Skeletal muscle satellite cell (primary cell): ENCODE results near the gene STK40.
A peak's percentile ranks its signal among the peaks of the same experiment; 100 is the strongest.

Experiments used
- H3K27me3 ChIP-seq: 2 replicates; pipeline ENCODE4 v1.7.0; 2013; ENCODE audit warnings: low read length; ENCODE audit not compliant: control insufficient read depth, insufficient read depth
- H3K36me3 ChIP-seq: 2 replicates; pipeline ENCODE4 v1.7.0; 2013; ENCODE audit warnings: mild to moderate bottlenecking, control low read depth, low read length; ENCODE audit not compliant: insufficient read depth
- H3K4me1 ChIP-seq: 2 replicates; pipeline ENCODE4 v1.7.0; 2013; ENCODE audit warnings: low read length; ENCODE audit not compliant: control insufficient read depth, insufficient read depth
- H3K4me2 ChIP-seq: 2 replicates; pipeline ENCODE4 v1.7.0; 2013; ENCODE audit warnings: mild to moderate bottlenecking, low read length
- H3K4me3 ChIP-seq: 2 replicates; pipeline ENCODE4 v1.7.0; 2013; ENCODE audit warnings: low read length
- H3K9ac ChIP-seq: 2 replicates; pipeline ENCODE4 v1.7.0; 2013; ENCODE audit warnings: mild to moderate bottlenecking, low read depth, low read length, moderate library complexity
- H3K9me3 ChIP-seq: replicated peaks from 2 replicates; pipeline ENCODE4 v1.7.0; 2013; ENCODE audit warnings: mild to moderate bottlenecking, control low read depth, low read length

Gene STK40

GRCh38 chr1:36383240-36383639 lies 2.5 kb downstream of the STK40 start:
- Histone ChIP-seq H3K4me1 (peaks cover 33% of the 10 kb centered on the region), H3K27me3 (no peaks in the 10 kb centered on the region), H3K9ac (no peak overlapping the region), H3K4me3 (peak overlapping the region; percentile 40), H3K36me3 (no peaks in the 10 kb centered on the region), H3K9me3 (no peaks in the 10 kb centered on the region), H3K4me2 (peak overlapping the region; percentile 49)

DNA sequence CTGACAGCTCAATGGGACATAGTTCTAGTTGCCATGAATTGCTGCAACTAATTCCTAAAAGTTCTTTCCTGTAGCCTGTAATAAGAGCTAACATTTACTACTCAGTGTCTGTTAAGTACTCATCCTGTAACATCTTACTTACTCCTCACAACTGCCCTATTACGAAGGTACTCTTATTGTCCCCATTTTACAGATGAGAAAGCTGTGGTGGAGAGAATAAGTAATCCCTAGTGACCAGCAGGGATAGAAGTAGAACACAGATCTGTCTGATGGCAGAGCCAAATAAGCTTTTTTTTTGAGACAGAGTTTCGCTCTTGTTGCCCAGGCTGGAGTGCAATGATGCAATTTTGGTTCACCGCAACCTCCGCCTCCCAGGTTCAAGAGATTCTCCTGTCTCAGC lies 3.1 kb downstream of the STK40 start:
- Histone ChIP-seq H3K9ac (no peak overlapping the region), H3K4me2 (no peak overlapping the region), H3K27me3 (no peaks in the 10 kb centered on the region), H3K4me1 (peaks cover 28% of the 10 kb centered on the region), H3K4me3 (no peak overlapping the region), H3K9me3 (no peaks in the 10 kb centered on the region), H3K36me3 (peaks cover 6% of the 10 kb centered on the region)

- Histone ChIP-seq H3K36me3 (peaks cover 8% of the 10 kb centered on the region), H3K4me1 (peaks cover 24% of the 10 kb centered on the region), H3K9me3 (no peaks in the 10 kb centered on the region), H3K4me3 (no peak overlapping the region), H3K4me2 (no peak overlapping the region), H3K9ac (no peak overlapping the region), H3K27me3 (no peaks in the 10 kb centered on the region)
Observed at GRCh38 chr1:36382231-36382630, 3.5 kb downstream of the STK40 start.

DNA sequence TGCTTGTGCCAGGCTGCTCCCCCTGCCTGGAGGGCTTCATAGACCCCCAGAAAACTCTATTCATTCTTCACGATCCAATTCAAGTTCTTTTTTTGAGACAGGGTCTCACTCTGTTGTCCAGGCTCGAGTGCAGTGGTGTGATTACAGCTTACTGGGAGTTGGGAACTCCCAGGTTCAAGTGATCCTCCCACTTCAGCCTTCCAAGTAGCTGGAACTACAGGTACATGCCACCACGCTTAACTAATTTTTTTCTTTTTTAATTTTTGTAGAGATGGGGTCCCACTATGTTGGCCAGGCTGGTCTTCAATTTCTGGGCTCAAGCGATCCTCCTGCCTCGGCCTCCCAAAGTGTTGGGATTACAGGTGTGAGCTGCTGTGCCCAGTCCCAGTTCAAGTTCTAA lies 4.3 kb downstream of the STK40 start:
- no peaks in the 10 kb centered on the region for H3K9me3 ChIP-seq
- H3K9ac ChIP-seq, result no peak overlapping the region
- H3K4me3 ChIP-seq, result no peak overlapping the region
- H3K27me3 ChIP-seq, result no peaks in the 10 kb centered on the region
- H3K4me1 ChIP-seq, result peaks cover 17% of the 10 kb centered on the region
- H3K36me3 ChIP-seq, result peaks cover 9% of the 10 kb centered on the region
- H3K4me2 ChIP-seq, result no peak overlapping the region

DNA sequence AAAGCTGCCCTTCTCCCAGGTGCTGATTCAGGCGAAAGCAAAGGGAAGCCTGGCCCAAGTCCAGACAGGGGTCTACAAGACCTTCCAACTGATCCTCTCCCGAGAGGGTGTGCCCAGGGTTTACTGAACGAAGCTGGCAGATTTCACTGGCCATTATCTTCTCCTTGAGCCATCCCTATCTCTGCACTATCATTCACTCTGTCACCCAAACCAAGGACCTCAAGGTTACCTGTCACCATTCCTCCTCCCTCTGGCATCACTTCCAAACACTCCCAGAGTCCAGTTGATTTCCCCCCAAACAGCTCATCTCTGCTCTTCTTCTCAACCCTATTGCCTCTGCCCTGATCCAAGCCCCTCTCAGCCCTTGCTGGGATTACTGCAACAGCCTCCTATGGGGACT lies 4.9 kb downstream of the STK40 start:
- Histone ChIP-seq H3K27me3 (no peaks in the 10 kb centered on the region), H3K36me3 (peaks cover 15% of the 10 kb centered on the region), H3K4me2 (no peak overlapping the region), H3K4me3 (no peak overlapping the region), H3K9me3 (no peaks in the 10 kb centered on the region), H3K4me1 (peaks cover 17% of the 10 kb centered on the region), H3K9ac (no peak overlapping the region)

DNA sequence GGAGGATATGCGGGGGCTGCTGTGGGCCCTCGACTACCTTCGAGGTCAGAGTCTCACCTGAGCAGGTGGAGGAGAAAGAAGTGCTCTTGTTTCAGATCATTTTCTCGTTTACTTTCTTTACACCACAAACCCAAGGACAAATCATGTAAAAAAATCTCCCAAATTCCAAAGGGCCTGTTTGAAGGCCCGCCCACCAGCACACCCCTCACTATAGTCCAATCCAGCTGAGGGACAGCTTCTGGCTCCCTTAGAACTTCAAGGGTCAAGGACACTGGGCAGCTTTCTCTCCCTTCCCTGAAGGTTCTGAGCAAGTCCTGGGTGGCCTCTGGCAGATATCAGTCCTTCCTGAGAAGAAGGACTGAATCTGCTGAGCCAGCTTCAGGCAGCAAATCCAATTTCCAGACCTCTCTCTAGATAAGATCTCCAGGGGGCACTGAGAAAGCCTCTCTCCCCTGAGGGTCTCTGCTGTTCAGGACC lies 5.5 kb downstream of the STK40 start:
- no peak overlapping the region for H3K4me2 ChIP-seq
- peaks cover 21% of the 10 kb centered on the region for H3K4me1 ChIP-seq
- peaks cover 15% of the 10 kb centered on the region for H3K36me3 ChIP-seq
- no peaks in the 10 kb centered on the region for H3K27me3 ChIP-seq
- no peak overlapping the region for H3K4me3 ChIP-seq
- no peak overlapping the region for H3K9ac ChIP-seq
- H3K9me3 ChIP-seq, result no peaks in the 10 kb centered on the region

DNA sequence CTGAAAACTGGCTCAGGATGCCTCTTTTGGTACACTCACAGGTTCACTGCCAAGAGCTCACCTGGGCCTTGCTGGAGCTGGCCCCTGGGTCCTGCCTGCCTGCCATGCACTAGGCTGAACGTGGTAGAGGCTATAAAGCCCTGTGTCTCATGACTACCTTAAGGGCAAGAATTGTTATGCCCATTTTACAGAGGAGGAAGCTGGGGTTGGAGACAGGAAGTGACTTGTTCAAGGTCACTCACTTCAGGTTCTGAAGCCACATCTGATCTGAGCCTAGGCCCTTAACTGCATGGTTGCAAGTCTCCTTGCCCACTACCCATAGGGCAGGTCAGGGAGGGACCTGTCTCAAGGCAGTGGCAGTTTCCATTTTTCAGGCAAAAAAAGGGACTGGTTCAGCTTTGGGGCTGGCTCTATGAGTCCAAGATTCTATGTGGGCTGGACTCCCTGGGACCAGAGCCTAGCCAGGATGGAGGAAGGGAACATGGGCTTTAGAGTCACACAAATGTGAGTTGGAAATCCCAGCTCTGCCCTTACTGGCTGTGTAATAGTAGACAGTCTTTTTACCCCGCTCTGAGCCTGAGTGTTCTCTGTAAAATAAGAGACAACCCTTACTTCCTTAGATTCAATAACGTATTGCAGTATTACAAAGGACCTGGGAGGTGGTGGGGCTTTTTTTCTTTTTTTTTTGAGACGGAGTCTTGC lies 7.8 kb downstream of the STK40 start:
- Histone ChIP-seq H3K4me1 (peaks cover 26% of the 10 kb centered on the region), H3K9me3 (no peaks in the 10 kb centered on the region), H3K9ac (no peak overlapping the region), H3K27me3 (no peaks in the 10 kb centered on the region), H3K4me3 (no peak overlapping the region), H3K4me2 (no peak overlapping the region), H3K36me3 (peaks cover 15% of the 10 kb centered on the region)

- H3K9ac ChIP-seq, result peak overlapping the region; percentile 73
- peak overlapping the region; percentile 6 for H3K4me3 ChIP-seq
- H3K9me3 ChIP-seq, result no peaks in the 10 kb centered on the region
- H3K4me2 ChIP-seq, result peak overlapping the region; percentile 79
- H3K4me1 ChIP-seq, result peaks cover 47% of the 10 kb centered on the region
- peaks cover 16% of the 10 kb centered on the region for H3K36me3 ChIP-seq
- H3K27me3 ChIP-seq, result no peaks in the 10 kb centered on the region
Observed at GRCh38 chr1:36372617-36373016, 13.1 kb downstream of the STK40 start.

DNA sequence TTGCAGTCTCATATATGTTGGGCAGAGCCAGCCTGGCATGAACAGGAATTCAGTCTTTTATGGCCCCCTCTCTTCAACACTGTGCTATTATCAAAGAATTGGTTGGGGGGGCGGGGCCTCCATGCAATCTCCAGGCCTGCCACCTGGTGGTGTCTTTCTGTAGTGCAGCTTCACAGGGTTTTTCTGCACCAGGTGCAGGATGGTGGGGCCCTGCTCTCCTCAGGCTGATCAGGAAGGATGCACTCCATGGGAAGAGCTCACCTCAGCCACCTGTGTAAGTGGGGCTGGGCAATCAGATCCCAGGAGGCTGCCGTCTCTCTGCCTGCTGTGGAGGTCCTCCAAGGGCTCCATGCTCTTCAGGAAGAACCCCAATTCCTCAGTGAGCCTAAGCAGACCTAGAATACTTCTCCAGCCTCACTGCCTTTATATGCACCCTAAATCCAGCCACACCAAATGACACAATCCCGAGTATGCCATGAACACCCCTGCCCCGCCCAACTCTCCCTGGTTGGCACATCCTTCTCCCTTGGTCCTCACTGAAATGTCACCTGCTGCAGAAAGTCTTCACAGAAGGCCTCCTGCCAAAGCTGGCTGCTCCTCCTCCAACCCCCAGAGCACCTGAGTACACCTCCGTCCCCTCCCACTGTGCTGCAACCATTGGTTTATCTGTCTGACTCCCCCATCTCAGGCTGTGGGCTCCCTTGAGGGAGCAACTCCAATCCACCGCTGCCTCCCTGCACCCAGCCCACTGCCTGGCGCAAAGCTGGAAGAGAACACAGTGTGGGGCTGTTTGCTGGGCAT lies 16.5 kb downstream of the STK40 start:
- Histone ChIP-seq H3K36me3 (peaks cover 14% of the 10 kb centered on the region), H3K4me1 (peaks cover 55% of the 10 kb centered on the region)

GRCh38 chr1:36367798-36368197 lies 17.9 kb downstream of the STK40 start:
- peaks cover 20% of the 10 kb centered on the region for H3K36me3 ChIP-seq
- no peaks in the 10 kb centered on the region for H3K9me3 ChIP-seq
- no peak overlapping the region for H3K4me3 ChIP-seq
- H3K27me3 ChIP-seq, result no peaks in the 10 kb centered on the region
- H3K4me2 ChIP-seq, result no peak overlapping the region
- no peak overlapping the region for H3K9ac ChIP-seq
- peaks cover 41% of the 10 kb centered on the region for H3K4me1 ChIP-seq

More for the DNA sequence above, 16.5 kb downstream of the STK40 start:
- Histone ChIP-seq H3K9ac (no peak overlapping the region), H3K4me2 (no peak overlapping the region), H3K4me3 (no peak overlapping the region), H3K27me3 (no peaks in the 10 kb centered on the region), H3K9me3 (no peaks in the 10 kb centered on the region)

DNA sequence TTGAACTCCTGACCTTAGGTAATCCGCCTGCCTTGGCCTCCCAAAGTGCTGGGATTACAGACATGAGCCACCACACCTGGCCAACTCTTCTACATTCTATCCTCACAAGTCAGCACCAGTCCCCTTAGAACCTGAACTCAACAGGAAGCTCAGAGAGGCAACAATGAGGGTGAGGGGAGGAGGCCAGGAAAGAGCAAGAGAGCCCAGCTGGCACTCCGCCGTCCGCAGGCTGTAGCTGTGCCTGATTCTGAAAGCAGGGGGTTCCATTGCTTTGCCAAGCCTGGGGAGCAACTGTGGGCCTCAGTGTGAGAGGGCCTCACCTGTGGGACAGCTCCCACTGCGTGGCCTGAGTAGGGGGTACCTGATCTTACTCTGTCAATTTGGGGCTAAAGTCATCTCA lies 18.7 kb downstream of the STK40 start:
- H3K4me3 ChIP-seq, result no peak overlapping the region

More for the DNA sequence above, 18.7 kb downstream of the STK40 start:
- Histone ChIP-seq H3K4me2 (no peak overlapping the region), H3K9ac (no peak overlapping the region), H3K27me3 (no peaks in the 10 kb centered on the region), H3K36me3 (peaks cover 27% of the 10 kb centered on the region), H3K9me3 (no peaks in the 10 kb centered on the region), H3K4me1 (peaks cover 33% of the 10 kb centered on the region)
